Tibial nerve (tissue), 4 donors: Measurements from ENCODE around the gene PCDHGB3.

Source experiments
- CTCF ChIP-seq, 5 experiments: fragments of 200-600 bp in 3 of 5; fragments of 450-650 bp in 2 of 5; sonication (generic) in 3 of 5; IDR thresholded peaks; one replicate each; pipeline ENCODE4 v1.5.1; 2016 to 2019; ENCODE audit warnings: antibody characterized with exemption in 5 of 5, mild to moderate bottlenecking in 3 of 5, moderate library complexity in 2 of 5
- EP300 ChIP-seq, 2 donors: sonication (generic); formaldehyde crosslinking; IDR thresholded peaks; one replicate each; pipeline ENCODE4 v1.6.1; 2017; ENCODE audit warnings: antibody characterized with exemption in 2 of 2, mild to moderate bottlenecking in 1 of 2
- POLR2A ChIP-seq, 2 donors: fragments of 450-650 bp; IDR thresholded peaks; one replicate each; pipeline ENCODE4 v1.6.1; 2017; ENCODE audit warnings: antibody characterized with exemption in 2 of 2, mild to moderate bottlenecking in 2 of 2, moderate library complexity in 2 of 2

- TF ChIP-seq CTCF (IDR thresholded peaks at IDR 0.05) (no peak), EP300 (IDR thresholded peaks at IDR 0.05) (no peak), POLR2A (IDR thresholded peaks at IDR 0.05) (no peak)
These were observed 27.3 kb upstream of the PCDHGB3 start for GRCh38 chr5:141342773-141343172.
